MM.1S (cell line): ENCODE results near the gene DDX27.

Source experiments
- CTCF ChIP-seq: fragments of 300-600 bp; sonication (generic); IDR thresholded peaks from 2 replicates; pipeline ENCODE4 v1.5.1; 2016; ENCODE audit warnings: antibody characterized with exemption, low read length, mixed read lengths
- EZH2 ChIP-seq: fragments of 300-600 bp; sonication (generic); optimal IDR thresholded peaks from 2 replicates; pipeline ENCODE3; 2017; ENCODE audit warnings: low read depth, mild to moderate bottlenecking, antibody characterized with exemption, low read length, mixed read lengths

- TF ChIP-seq EZH2 (no peak), CTCF (no peak)
Measured at GRCh38 chr20:49283176-49283702, 64.0 kb downstream of the DDX27 start.
